ENCODE measurements around the gene CH25H.

DNA sequence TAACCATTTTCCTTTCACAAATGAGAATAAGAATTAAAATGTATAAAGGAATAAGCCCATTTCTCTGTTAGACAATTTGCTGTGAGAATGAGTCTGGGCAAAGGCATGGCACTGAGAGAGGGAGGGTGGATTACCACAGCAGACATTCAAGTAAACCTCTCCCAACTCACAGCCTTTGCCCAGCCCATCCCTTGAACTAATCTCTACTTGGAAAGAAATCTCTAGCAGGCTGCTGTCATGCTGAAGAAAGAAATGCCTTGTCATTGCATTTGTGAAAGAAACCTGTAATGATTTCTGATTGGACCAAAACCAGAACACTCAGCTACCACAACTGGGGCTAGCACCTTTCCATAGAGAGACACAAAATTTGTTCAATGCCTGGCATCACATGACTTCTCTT, 39.2 kb downstream of the CH25H start:
- TF ChIP-seq, protein P1, sequence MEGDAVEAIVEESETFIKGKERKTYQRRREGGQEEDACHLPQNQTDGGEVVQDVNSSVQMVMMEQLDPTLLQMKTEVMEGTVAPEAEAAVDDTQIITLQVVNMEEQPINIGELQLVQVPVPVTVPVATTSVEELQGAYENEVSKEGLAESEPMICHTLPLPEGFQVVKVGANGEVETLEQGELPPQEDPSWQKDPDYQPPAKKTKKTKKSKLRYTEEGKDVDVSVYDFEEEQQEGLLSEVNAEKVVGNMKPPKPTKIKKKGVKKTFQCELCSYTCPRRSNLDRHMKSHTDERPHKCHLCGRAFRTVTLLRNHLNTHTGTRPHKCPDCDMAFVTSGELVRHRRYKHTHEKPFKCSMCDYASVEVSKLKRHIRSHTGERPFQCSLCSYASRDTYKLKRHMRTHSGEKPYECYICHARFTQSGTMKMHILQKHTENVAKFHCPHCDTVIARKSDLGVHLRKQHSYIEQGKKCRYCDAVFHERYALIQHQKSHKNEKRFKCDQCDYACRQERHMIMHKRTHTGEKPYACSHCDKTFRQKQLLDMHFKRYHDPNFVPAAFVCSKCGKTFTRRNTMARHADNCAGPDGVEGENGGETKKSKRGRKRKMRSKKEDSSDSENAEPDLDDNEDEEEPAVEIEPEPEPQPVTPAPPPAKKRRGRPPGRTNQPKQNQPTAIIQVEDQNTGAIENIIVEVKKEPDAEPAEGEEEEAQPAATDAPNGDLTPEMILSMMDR (IDR thresholded peaks at IDR 0.05) = no peak
- TF ChIP-seq POLR2A (IDR thresholded peaks at IDR 0.05) = no peak

All from body of pancreas (tissue), 4 donors.